ENCODE measurements around the gene MDH1B. TPM values are rescaled to one million over a fixed set of nuclear protein-coding genes. Genes with fewer than 3 reads are reported as not detected.

The MDH1B gene
- total RNA-seq, 1 experiment from 2014 or later: 3.7 TPM

DNA sequence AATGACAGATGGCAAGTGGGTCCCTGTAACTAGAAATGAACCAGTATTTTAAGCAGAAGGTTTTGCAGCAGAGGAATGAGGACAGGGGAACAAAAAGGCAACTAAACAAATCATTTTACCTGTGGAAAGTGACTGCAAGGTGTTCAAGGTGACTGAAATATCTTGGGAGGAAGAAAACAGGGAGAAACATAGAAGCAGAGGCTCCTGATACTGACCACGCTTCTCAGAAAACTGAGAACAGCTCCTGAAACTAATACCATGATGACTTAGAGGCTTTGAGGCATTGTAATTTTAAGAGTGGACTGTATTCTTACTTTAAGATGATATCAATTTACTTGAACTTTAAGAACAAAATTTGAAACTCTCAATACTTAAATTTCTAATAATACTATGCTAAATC, 46.8 kb downstream of the MDH1B start, which contains the start of gene DYTN (continued):
- TF ChIP-seq, protein P1, sequence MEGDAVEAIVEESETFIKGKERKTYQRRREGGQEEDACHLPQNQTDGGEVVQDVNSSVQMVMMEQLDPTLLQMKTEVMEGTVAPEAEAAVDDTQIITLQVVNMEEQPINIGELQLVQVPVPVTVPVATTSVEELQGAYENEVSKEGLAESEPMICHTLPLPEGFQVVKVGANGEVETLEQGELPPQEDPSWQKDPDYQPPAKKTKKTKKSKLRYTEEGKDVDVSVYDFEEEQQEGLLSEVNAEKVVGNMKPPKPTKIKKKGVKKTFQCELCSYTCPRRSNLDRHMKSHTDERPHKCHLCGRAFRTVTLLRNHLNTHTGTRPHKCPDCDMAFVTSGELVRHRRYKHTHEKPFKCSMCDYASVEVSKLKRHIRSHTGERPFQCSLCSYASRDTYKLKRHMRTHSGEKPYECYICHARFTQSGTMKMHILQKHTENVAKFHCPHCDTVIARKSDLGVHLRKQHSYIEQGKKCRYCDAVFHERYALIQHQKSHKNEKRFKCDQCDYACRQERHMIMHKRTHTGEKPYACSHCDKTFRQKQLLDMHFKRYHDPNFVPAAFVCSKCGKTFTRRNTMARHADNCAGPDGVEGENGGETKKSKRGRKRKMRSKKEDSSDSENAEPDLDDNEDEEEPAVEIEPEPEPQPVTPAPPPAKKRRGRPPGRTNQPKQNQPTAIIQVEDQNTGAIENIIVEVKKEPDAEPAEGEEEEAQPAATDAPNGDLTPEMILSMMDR (IDR thresholded peaks at IDR 0.05 in 2 of 3, conservative IDR thresholded peaks at IDR 0.05 in 1 of 3; ENCODE audit: borderline replicate concordance in 1 of 3, insufficient read depth in 1 of 3, low read depth in 2 of 3, low read length in 2 of 3): no peak

DNA sequence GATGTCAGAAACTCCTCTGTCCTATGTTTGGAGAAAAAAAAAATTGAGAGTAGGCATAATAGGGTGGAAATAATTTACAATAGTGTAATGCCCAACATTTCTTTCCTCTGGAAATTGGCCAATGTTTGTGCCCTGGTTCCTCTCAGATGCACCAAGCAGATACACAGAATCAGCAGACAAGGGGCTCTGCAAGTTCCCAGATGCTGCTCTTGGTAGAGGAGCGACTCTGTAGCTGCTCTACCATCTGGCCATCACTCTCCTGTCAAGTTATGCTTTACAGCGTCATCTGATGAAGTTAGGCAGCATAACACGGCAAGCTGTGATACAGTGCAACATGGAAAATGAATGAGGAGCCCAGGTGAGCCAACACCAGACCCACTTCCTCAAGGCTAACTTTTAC, 48.5 kb downstream of the MDH1B start:
- TF ChIP-seq CBX3 (IDR thresholded peaks at IDR 0.05; ENCODE audit: low read depth): no peak
- TF ChIP-seq EZH2 (IDR thresholded peaks at IDR 0.05): no peak
- no peak for TF ChIP-seq TCF7L2 (IDR thresholded peaks at IDR 0.05; ENCODE audit: borderline replicate concordance, extremely low read depth, insufficient read depth, insufficient read length)
- no peak for TF ChIP-seq ELF1 (IDR thresholded peaks at IDR 0.05; ENCODE audit: borderline replicate concordance, low read depth)
- TF ChIP-seq JUND (IDR thresholded peaks at IDR 0.05): no peak
- no peak for TF ChIP-seq ZFX (IDR thresholded peaks at IDR 0.05)
- no peak for TF ChIP-seq FOSL1 (IDR thresholded peaks at IDR 0.05; ENCODE audit: low read depth)
- TF ChIP-seq CEBPB (IDR thresholded peaks at IDR 0.05; ENCODE audit: low read depth): no peak
- TF ChIP-seq SRF (IDR thresholded peaks at IDR 0.05; ENCODE audit: low read depth): no peak
- TF ChIP-seq, protein P1 (IDR thresholded peaks at IDR 0.05 in 2 of 3, conservative IDR thresholded peaks at IDR 0.05 in 1 of 3; ENCODE audit: borderline replicate concordance in 1 of 3, insufficient read depth in 1 of 3, low read depth in 2 of 3, low read length in 2 of 3): no peak
- TF ChIP-seq, protein P2, sequence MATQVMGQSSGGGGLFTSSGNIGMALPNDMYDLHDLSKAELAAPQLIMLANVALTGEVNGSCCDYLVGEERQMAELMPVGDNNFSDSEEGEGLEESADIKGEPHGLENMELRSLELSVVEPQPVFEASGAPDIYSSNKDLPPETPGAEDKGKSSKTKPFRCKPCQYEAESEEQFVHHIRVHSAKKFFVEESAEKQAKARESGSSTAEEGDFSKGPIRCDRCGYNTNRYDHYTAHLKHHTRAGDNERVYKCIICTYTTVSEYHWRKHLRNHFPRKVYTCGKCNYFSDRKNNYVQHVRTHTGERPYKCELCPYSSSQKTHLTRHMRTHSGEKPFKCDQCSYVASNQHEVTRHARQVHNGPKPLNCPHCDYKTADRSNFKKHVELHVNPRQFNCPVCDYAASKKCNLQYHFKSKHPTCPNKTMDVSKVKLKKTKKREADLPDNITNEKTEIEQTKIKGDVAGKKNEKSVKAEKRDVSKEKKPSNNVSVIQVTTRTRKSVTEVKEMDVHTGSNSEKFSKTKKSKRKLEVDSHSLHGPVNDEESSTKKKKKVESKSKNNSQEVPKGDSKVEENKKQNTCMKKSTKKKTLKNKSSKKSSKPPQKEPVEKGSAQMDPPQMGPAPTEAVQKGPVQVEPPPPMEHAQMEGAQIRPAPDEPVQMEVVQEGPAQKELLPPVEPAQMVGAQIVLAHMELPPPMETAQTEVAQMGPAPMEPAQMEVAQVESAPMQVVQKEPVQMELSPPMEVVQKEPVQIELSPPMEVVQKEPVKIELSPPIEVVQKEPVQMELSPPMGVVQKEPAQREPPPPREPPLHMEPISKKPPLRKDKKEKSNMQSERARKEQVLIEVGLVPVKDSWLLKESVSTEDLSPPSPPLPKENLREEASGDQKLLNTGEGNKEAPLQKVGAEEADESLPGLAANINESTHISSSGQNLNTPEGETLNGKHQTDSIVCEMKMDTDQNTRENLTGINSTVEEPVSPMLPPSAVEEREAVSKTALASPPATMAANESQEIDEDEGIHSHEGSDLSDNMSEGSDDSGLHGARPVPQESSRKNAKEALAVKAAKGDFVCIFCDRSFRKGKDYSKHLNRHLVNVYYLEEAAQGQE (IDR thresholded peaks at IDR 0.05; ENCODE audit: low read depth): no peak
- TF ChIP-seq SIN3A (IDR thresholded peaks at IDR 0.05; ENCODE audit: low read depth): no peak
- no peak for TF ChIP-seq EGR1 (IDR thresholded peaks at IDR 0.05; ENCODE audit: low read depth)
- TF ChIP-seq, protein P3, sequence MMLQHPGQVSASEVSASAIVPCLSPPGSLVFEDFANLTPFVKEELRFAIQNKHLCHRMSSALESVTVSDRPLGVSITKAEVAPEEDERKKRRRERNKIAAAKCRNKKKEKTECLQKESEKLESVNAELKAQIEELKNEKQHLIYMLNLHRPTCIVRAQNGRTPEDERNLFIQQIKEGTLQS (IDR thresholded peaks at IDR 0.05): no peak
- TF ChIP-seq, protein P4, sequence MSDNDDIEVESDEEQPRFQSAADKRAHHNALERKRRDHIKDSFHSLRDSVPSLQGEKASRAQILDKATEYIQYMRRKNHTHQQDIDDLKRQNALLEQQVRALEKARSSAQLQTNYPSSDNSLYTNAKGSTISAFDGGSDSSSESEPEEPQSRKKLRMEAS (IDR thresholded peaks at IDR 0.05): no peak
- Histone ChIP-seq H2AFZ (ENCODE audit: low read depth, low read length, poor library complexity, severe bottlenecking) (no peak overlapping the region), H3K9ac (ENCODE audit: low read length) (no peak overlapping the region), H3K4me1 (ENCODE audit: control insufficient read depth in 1 of 2, insufficient read depth in 2 of 2, low read length in 2 of 2) (no peaks in the 10 kb centered on the region), H3K4me2 (ENCODE audit: low read length) (no peak overlapping the region), H3K36me3 (ENCODE audit: control insufficient read depth in 1 of 2, insufficient read depth in 2 of 2, low read length in 2 of 2) (no peaks in the 10 kb centered on the region), H3K9me2 (ENCODE audit: insufficient read depth) (0 out of 2 replicates have a peak, but pooled peaks cover 3% of the 10 kb centered on the region), H3K27ac (ENCODE audit: low read depth, low read length) (no peak overlapping the region), H4K20me1 (ENCODE audit: insufficient read depth) (no peaks in the 10 kb centered on the region), H3K9me3 (ENCODE audit: control insufficient read depth in 1 of 2, insufficient read depth in 1 of 2, low read depth in 1 of 2, low read length in 2 of 2) (no peaks in the 10 kb centered on the region), H3K79me2 (ENCODE audit: insufficient read depth, low read length) (no peaks in the 10 kb centered on the region), H3K4me3 (replicated peaks in 1 of 2; ENCODE audit: low read depth in 1 of 2, low read length in 2 of 2) (no peak overlapping the region), H3K27me3 (ENCODE audit: insufficient read depth, low read length) (no peaks in the 10 kb centered on the region)
- CTCF ChIA-PET: no interaction called here
- BruUV-seq (replicated peaks): no TSS peak
- intact Hi-C loops (cut with micrococcal nuclease): no loop called here
- DNase-seq (ENCODE audit: low read depth, low spot score): no peak
- RAD21 ChIA-PET (ENCODE audit: low non-redundant PET in 1 of 2, low total read pairs in 2 of 2, uncharacterized antibody in 2 of 2, unreplicated experiment in 2 of 2): no interaction called here
- ATAC-seq: no peak
- POLR2A ChIA-PET: no interaction called here
